Measurements from ENCODE around the gene SCUBE1. TPM values are rescaled to one million over a fixed set of nuclear protein-coding genes. Genes with fewer than 3 reads are reported as not detected.

SCUBE1 gene
- total RNA-seq, 1 experiment from 2014 or later = 3.9 TPM

DNA sequence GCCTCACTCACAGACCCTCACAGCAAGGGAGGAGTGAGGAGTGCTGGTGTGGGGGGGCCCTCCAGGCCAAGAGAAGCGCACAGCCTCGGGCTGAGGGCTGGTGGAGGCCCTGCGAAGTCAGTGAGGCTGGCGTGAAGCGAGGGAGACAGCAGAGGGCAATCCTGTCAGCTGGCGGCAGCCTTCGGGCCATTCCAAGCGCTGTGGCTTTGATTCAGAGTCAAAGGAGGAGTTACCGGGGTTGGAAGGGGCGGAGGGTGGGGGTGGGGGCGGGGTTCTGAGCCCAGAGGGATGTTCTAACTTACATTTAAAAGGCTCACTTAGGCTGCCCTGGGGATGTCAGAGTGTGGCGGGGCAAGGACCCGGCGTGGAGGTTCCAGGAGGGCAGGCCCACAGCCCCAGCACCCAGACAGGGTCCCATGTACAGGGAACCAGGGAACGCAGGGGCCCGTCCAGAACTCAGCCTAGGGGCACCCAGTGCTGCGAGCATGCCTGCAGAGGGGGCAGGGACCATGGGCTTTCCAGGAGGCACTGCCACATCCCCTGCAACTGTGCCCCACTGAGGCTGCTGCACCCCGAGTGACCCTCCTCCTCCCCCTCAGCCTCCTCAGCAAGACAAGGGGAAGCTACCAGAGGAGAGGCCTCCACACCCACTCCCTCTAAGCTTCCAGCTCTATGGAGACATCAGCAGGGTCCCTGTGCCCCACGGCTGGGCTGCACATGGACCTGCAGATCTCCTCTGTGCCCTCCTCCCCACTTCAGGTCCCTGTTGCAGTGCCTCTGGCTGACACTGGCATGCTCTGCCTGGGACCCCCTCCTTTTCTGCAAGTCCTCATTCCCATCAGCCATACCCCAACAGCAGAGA lies 116.6 kb downstream of the SCUBE1 start:
- ChIA-PET RAD21 (ENCODE audit: low non-redundant PET in 1 of 2, low total read pairs in 2 of 2, uncharacterized antibody in 2 of 2, unreplicated experiment in 2 of 2) (no interaction called here), CTCF (no interaction called here), POLR2A (no interaction called here)
- Histone ChIP-seq H3K4me2 (ENCODE audit: low read length) (no peak overlapping the region), H3K4me1 (ENCODE audit: control insufficient read depth in 1 of 2, insufficient read depth in 2 of 2, low read length in 2 of 2) (peaks cover 0 to 7% of the 10 kb centered on the region in 2 experiments; a peak in 1 of 4 replicates), H3K79me2 (ENCODE audit: insufficient read depth, low read length) (no peaks in the 10 kb centered on the region), H3K9ac (ENCODE audit: low read length) (no peak overlapping the region), H3K9me2 (ENCODE audit: insufficient read depth) (no peaks in the 10 kb centered on the region), H3K27ac (ENCODE audit: low read depth, low read length) (no peak overlapping the region), H3K4me3 (replicated peaks in 1 of 2; ENCODE audit: low read depth in 1 of 2, low read length in 2 of 2) (no peak overlapping the region), H4K20me1 (ENCODE audit: insufficient read depth) (no peaks in the 10 kb centered on the region), H3K36me3 (ENCODE audit: control insufficient read depth in 1 of 2, insufficient read depth in 2 of 2, low read length in 2 of 2) (no peaks in the 10 kb centered on the region), H3K27me3 (ENCODE audit: insufficient read depth, low read length) (no peaks in the 10 kb centered on the region), H2AFZ (ENCODE audit: low read depth, low read length, poor library complexity, severe bottlenecking) (no peak overlapping the region), H3K9me3 (ENCODE audit: control insufficient read depth in 1 of 2, insufficient read depth in 1 of 2, low read depth in 1 of 2, low read length in 2 of 2) (no peaks in the 10 kb centered on the region)
- BruUV-seq (replicated peaks) = no TSS peak
- ATAC-seq (no peak), DNase-seq (ENCODE audit: low read depth, low spot score) (no peak)
- TF ChIP-seq, protein P1, sequence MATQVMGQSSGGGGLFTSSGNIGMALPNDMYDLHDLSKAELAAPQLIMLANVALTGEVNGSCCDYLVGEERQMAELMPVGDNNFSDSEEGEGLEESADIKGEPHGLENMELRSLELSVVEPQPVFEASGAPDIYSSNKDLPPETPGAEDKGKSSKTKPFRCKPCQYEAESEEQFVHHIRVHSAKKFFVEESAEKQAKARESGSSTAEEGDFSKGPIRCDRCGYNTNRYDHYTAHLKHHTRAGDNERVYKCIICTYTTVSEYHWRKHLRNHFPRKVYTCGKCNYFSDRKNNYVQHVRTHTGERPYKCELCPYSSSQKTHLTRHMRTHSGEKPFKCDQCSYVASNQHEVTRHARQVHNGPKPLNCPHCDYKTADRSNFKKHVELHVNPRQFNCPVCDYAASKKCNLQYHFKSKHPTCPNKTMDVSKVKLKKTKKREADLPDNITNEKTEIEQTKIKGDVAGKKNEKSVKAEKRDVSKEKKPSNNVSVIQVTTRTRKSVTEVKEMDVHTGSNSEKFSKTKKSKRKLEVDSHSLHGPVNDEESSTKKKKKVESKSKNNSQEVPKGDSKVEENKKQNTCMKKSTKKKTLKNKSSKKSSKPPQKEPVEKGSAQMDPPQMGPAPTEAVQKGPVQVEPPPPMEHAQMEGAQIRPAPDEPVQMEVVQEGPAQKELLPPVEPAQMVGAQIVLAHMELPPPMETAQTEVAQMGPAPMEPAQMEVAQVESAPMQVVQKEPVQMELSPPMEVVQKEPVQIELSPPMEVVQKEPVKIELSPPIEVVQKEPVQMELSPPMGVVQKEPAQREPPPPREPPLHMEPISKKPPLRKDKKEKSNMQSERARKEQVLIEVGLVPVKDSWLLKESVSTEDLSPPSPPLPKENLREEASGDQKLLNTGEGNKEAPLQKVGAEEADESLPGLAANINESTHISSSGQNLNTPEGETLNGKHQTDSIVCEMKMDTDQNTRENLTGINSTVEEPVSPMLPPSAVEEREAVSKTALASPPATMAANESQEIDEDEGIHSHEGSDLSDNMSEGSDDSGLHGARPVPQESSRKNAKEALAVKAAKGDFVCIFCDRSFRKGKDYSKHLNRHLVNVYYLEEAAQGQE (IDR thresholded peaks at IDR 0.05; ENCODE audit: low read depth) = no peak
- TF ChIP-seq SRF (IDR thresholded peaks at IDR 0.05; ENCODE audit: low read depth) = no peak
- no peak for TF ChIP-seq RAD21 (IDR thresholded peaks at IDR 0.05; ENCODE audit: low read depth)
- TF ChIP-seq ZFX (IDR thresholded peaks at IDR 0.05) = no peak
- no peak for TF ChIP-seq SIN3A (IDR thresholded peaks at IDR 0.05; ENCODE audit: low read depth)
- no peak for TF ChIP-seq SP1 (IDR thresholded peaks at IDR 0.05; ENCODE audit: low read depth)
- TF ChIP-seq EZH2 (IDR thresholded peaks at IDR 0.05) = no peak
- TF ChIP-seq ZNF274 (IDR thresholded peaks at IDR 0.05; ENCODE audit: low read depth, low read length) = no peak
- TF ChIP-seq, protein P2, sequence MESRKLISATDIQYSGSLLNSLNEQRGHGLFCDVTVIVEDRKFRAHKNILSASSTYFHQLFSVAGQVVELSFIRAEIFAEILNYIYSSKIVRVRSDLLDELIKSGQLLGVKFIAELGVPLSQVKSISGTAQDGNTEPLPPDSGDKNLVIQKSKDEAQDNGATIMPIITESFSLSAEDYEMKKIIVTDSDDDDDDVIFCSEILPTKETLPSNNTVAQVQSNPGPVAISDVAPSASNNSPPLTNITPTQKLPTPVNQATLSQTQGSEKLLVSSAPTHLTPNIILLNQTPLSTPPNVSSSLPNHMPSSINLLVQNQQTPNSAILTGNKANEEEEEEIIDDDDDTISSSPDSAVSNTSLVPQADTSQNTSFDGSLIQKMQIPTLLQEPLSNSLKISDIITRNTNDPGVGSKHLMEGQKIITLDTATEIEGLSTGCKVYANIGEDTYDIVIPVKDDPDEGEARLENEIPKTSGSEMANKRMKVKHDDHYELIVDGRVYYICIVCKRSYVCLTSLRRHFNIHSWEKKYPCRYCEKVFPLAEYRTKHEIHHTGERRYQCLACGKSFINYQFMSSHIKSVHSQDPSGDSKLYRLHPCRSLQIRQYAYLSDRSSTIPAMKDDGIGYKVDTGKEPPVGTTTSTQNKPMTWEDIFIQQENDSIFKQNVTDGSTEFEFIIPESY (IDR thresholded peaks at IDR 0.05; ENCODE audit: extremely low read depth, insufficient replicate concordance, low read length) = no peak
- TF ChIP-seq ELF1 (IDR thresholded peaks at IDR 0.05; ENCODE audit: borderline replicate concordance, low read depth) = no peak
- no peak for TF ChIP-seq TCF7L2 (IDR thresholded peaks at IDR 0.05; ENCODE audit: borderline replicate concordance, extremely low read depth, insufficient read depth, insufficient read length)
- intact Hi-C loops (cut with micrococcal nuclease) = no loop called here

Data from HCT116 (cell line).